Subcutaneous adipose tissue (tissue), 4 donors: ENCODE results near the gene ZNF777. TPM values are rescaled to one million over a fixed set of nuclear protein-coding genes. Genes with fewer than 3 reads are reported as not detected.

Source experiments
- total RNA-seq, 4 donors: library from RNA; depleted of rRNA; stranded (reverse); fragments of >200 nt; gene quantifications; one replicate each; pipeline ENCODE4 v1.1.0, GENCODE V29; 2016
- TF ChIP-seq, protein P1 (sequence below): fragments of 450-650 bp; IDR thresholded peaks from one replicate; pipeline ENCODE4 v1.5.1; 2016; ENCODE audit warnings: low read depth, mild to moderate bottlenecking, control low read depth, antibody characterized with exemption, moderate library complexity

Gene ZNF777
- total RNA-seq, 4 donors from 2014 or later, result 2.4 to 8.1 (median 4.3) TPM

DNA sequence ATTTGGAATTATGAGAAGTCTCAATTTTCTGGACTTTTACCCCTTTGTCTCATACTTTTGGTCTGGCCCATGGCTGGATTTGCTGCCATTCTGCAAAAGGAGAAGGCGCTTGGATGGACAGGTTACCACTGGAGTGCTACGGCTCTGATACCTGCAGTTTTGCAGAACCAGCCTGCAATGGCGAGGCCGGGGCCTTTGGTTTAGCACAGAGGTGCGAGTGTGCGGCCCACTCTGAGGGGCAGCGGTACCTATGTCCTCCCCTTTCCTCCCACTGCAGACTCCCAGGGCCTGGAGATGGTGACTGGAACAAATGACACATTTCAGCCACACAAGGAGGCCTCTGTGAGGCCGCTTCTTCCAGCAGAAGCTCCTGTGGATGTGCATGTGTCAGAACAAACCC is 11.9 kb downstream of the ZNF777 start:
- TF ChIP-seq, protein P1, sequence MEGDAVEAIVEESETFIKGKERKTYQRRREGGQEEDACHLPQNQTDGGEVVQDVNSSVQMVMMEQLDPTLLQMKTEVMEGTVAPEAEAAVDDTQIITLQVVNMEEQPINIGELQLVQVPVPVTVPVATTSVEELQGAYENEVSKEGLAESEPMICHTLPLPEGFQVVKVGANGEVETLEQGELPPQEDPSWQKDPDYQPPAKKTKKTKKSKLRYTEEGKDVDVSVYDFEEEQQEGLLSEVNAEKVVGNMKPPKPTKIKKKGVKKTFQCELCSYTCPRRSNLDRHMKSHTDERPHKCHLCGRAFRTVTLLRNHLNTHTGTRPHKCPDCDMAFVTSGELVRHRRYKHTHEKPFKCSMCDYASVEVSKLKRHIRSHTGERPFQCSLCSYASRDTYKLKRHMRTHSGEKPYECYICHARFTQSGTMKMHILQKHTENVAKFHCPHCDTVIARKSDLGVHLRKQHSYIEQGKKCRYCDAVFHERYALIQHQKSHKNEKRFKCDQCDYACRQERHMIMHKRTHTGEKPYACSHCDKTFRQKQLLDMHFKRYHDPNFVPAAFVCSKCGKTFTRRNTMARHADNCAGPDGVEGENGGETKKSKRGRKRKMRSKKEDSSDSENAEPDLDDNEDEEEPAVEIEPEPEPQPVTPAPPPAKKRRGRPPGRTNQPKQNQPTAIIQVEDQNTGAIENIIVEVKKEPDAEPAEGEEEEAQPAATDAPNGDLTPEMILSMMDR, result no peak

DNA sequence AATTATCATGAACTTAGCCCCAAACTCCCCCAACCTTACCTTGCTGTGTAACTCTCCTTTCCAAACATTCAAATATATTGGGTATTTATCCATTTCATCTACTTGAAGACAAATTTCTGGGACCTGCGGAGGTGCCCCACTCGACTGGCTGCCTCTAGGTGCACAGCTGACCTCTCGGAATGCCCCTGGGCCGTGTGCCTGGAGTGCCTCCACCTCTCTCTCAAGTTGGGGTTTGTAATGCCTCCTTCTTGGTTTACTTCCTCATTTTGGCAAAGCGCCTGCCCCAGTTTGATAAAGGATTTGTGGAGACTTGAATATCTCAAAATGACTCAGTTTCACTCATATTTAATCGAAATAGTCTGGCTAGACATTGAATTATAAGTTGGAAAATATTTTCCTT is 16.6 kb downstream of the ZNF777 start:
- TF ChIP-seq, protein P1, result no peak

DNA sequence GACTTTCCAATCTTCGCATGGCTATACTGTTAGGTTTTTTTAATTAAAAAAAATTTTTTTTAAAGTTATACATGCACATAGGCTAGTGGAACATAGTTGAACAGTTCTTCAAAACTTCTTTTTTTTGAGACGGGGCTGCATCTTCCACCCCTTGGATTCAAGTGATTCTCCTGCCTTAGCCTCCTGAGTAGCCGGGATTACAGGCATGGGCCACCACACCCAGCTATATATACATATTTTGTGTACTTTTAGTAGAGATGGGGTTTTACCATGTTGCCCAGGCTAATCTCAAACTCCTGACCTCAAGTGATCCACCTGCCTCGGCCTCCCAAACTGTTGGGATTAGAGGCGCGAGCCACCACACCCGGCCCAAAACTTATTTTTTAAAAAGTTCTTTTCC is 17.3 kb downstream of the ZNF777 start:
- TF ChIP-seq, protein P1, result no peak

DNA sequence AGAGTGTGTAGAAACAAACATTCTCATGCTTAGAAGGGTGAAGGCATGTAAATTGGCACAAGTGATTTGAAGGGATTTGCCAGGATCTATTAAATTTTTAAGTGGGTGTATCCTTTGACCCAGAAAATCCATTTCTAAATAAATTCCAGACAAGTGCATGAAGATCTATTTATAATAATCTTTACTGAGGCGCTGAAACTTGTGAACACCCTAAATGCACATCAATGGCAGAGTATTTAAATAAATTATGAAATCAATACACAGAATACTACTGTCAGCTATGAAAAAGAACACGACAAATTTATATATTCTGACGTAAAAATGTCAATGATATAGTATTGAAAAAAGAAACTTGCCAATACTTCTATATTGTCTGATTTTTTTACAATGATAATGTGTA is 17.9 kb downstream of the ZNF777 start:
- TF ChIP-seq, protein P1, result no peak

DNA sequence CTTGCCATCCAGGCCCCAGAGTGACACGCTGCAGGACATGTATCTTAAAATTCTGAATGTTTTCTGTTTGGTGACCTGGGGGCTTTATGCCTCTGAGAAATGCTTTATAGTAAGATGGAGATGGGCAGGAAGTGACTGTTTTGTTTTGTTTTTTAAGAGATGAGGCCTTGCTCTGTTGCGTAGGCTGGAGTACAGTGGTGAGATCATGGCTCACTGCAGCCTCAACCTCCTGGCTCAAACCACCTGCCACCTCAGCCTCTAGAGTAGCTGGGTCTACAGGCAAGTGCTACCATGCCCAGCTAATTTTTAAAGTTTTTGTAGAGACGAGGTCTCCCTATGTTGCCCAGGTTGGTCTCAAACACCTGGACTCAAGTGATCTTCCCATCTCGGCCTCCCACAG is 20.6 kb downstream of the ZNF777 start:
- TF ChIP-seq, protein P1, result no peak

DNA sequence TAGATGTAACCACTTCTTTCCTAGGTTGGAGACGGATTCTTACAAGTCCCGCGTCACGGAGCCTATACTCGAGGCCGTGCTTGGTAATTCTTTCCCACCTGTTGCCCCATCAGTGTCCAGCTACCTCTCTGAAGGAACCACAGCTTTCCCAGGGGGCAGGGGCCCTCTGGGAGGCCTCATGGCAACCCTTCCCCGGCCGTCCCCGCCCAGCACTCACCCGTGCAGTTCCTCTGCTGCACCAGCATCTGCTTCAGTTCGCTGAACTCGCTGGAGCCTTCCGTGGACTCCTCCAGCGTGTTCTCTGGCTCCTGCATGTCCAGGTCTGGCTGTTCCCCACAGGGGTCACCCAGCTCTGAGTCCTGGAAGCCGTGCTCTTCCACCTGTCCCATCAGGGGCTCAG is 24.5 kb downstream of the ZNF777 start:
- TF ChIP-seq, protein P1, result no peak

DNA sequence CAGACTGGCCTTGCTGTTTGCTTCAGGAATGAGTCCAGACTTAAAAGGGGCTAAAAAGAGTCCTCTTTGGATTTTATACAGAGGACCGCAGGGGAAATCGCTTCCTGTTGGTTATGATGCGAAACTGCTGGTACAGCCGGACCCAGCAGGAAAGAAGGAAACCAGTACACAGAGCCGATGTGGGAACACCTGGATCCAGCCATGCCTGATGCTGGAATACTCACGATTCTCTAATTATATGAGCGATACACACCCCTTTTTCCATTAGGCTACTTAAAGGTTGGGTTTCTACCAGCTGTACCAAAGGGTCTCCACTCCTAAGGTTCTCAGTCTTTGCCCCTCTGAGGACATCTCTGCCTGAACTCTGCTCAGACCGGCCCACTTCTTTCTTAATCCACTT is 27.7 kb downstream of the ZNF777 start:
- TF ChIP-seq, protein P1, result no peak
